HG03095 (cell line): ENCODE measurements around the gene CSNK1G1.
"Not testable (repeated sequence)": the region's sequence is repeated elsewhere in the genome, so short reads cannot be mapped to it uniquely, and the experiment has no call there.

Source experiments
- ATAC-seq: cut with Tn5 transposase; IDR thresholded peaks from one replicate; pipeline ENCODE4 v1.9.1; 2021; ENCODE audit warnings: moderate library complexity; ENCODE audit not compliant: unreplicated experiment

Gene CSNK1G1

GRCh38 chr15:64246364-64247189 lies 109.4 kb downstream of the CSNK1G1 start:
- peak; percentile 93 for ATAC-seq

GRCh38 chr15:64245405-64245804 lies 110.6 kb downstream of the CSNK1G1 start:
- ATAC-seq: no peak

GRCh38 chr15:64237677-64238076 lies 118.3 kb downstream of the CSNK1G1 start:
- ATAC-seq: no peak

- ATAC-seq: no peak
Observed at GRCh38 chr15:64236156-64236894, 119.6 kb downstream of the CSNK1G1 start.

GRCh38 chr15:64235552-64235951 lies 120.4 kb downstream of the CSNK1G1 start:
- no peak for ATAC-seq

- ATAC-seq: no peak
Observed at GRCh38 chr15:64233299-64233698, 122.7 kb downstream of the CSNK1G1 start.

- ATAC-seq: no peak
Observed at GRCh38 chr15:64232400-64232799, 123.6 kb downstream of the CSNK1G1 start.

- no peak for ATAC-seq
Observed at GRCh38 chr15:64229129-64229724, 126.7 kb downstream of the CSNK1G1 start.

- no peak for ATAC-seq
Observed at GRCh38 chr15:64225804-64226203, 130.2 kb downstream of the CSNK1G1 start.

GRCh38 chr15:64224511-64224910 lies 131.5 kb downstream of the CSNK1G1 start:
- no peak for ATAC-seq

- ATAC-seq: no peak
Observed at GRCh38 chr15:64223882-64224281, 132.1 kb downstream of the CSNK1G1 start.

- no peak for ATAC-seq
Observed at GRCh38 chr15:64222573-64223366, 133.2 kb downstream of the CSNK1G1 start.

GRCh38 chr15:64221911-64222310 lies 134.1 kb downstream of the CSNK1G1 start:
- ATAC-seq: not testable (repeated sequence)

- ATAC-seq: not testable (repeated sequence)
Observed at GRCh38 chr15:64217429-64217750, 138.6 kb downstream of the CSNK1G1 start.

GRCh38 chr15:64216730-64217428 lies 139.1 kb downstream of the CSNK1G1 start:
- no peak for ATAC-seq

- ATAC-seq: no peak
Observed at GRCh38 chr15:64216196-64216595, 139.8 kb downstream of the CSNK1G1 start.

GRCh38 chr15:64213646-64214045 lies 142.3 kb downstream of the CSNK1G1 start:
- ATAC-seq: no peak

GRCh38 chr15:64211696-64212095 lies 144.3 kb downstream of the CSNK1G1 start:
- no peak for ATAC-seq

GRCh38 chr15:64210371-64210770 lies 145.6 kb downstream of the CSNK1G1 start:
- ATAC-seq: no peak

GRCh38 chr15:64209680-64210334 lies 146.2 kb downstream of the CSNK1G1 start:
- no peak for ATAC-seq
